Measurements from ENCODE around the gene DNAAF8.

Gene DNAAF8

GRCh38 chr16:4703906-4704305, 30.4 kb upstream of the DNAAF8 start:
- TF ChIP-seq SIN3A (IDR thresholded peaks at IDR 0.05; ENCODE audit: borderline replicate concordance, insufficient read depth, low read length): no peak
- TF ChIP-seq POLR2AphosphoS5 (IDR thresholded peaks at IDR 0.05; ENCODE audit: low read depth, low read length): no peak
- no peak for TF ChIP-seq FOXP2 (optimal IDR thresholded peaks at IDR 0.05; ENCODE audit: borderline replicate concordance, extremely low read depth, extremely low read length, insufficient read depth)
- TF ChIP-seq REST (IDR thresholded peaks at IDR 0.05; ENCODE audit: insufficient read depth in 1 of 2, low read depth in 2 of 2, low read length in 2 of 2): no peak
- no peak for TF ChIP-seq TAF1 (IDR thresholded peaks at IDR 0.05; ENCODE audit: borderline replicate concordance, insufficient read depth, low read length)

GRCh38 chr16:4704491-4704890, 29.8 kb upstream of the DNAAF8 start:
- TF ChIP-seq REST (IDR thresholded peaks at IDR 0.05; ENCODE audit: insufficient read depth in 1 of 2, low read depth in 2 of 2, low read length in 2 of 2) (no peak), POLR2AphosphoS5 (IDR thresholded peaks at IDR 0.05; ENCODE audit: low read depth, low read length) (no peak), FOXP2 (optimal IDR thresholded peaks at IDR 0.05; ENCODE audit: borderline replicate concordance, extremely low read depth, extremely low read length, insufficient read depth) (no peak), SIN3A (IDR thresholded peaks at IDR 0.05; ENCODE audit: borderline replicate concordance, insufficient read depth, low read length) (no peak), TAF1 (IDR thresholded peaks at IDR 0.05; ENCODE audit: borderline replicate concordance, insufficient read depth, low read length) (no peak)

- no peak for TF ChIP-seq FOXP2 (optimal IDR thresholded peaks at IDR 0.05; ENCODE audit: borderline replicate concordance, extremely low read depth, extremely low read length, insufficient read depth)
- TF ChIP-seq POLR2AphosphoS5 (IDR thresholded peaks at IDR 0.05; ENCODE audit: low read depth, low read length): no peak
- no peak for TF ChIP-seq TAF1 (IDR thresholded peaks at IDR 0.05; ENCODE audit: borderline replicate concordance, insufficient read depth, low read length)
- TF ChIP-seq REST (IDR thresholded peaks at IDR 0.05; ENCODE audit: insufficient read depth in 1 of 2, low read depth in 2 of 2, low read length in 2 of 2): no peak
- no peak for TF ChIP-seq SIN3A (IDR thresholded peaks at IDR 0.05; ENCODE audit: borderline replicate concordance, insufficient read depth, low read length)
Observed at GRCh38 chr16:4704913-4705312, 29.4 kb upstream of the DNAAF8 start.

GRCh38 chr16:4706871-4707270, 27.5 kb upstream of the DNAAF8 start:
- TF ChIP-seq REST (IDR thresholded peaks at IDR 0.05; ENCODE audit: insufficient read depth in 1 of 2, low read depth in 2 of 2, low read length in 2 of 2): no peak
- no peak for TF ChIP-seq SIN3A (IDR thresholded peaks at IDR 0.05; ENCODE audit: borderline replicate concordance, insufficient read depth, low read length)
- no peak for TF ChIP-seq POLR2AphosphoS5 (IDR thresholded peaks at IDR 0.05; ENCODE audit: low read depth, low read length)
- TF ChIP-seq FOXP2 (optimal IDR thresholded peaks at IDR 0.05; ENCODE audit: borderline replicate concordance, extremely low read depth, extremely low read length, insufficient read depth): no peak
- TF ChIP-seq TAF1 (IDR thresholded peaks at IDR 0.05; ENCODE audit: borderline replicate concordance, insufficient read depth, low read length): no peak

- TF ChIP-seq REST (IDR thresholded peaks at IDR 0.05; ENCODE audit: insufficient read depth in 1 of 2, low read depth in 2 of 2, low read length in 2 of 2): no peak
- no peak for TF ChIP-seq POLR2AphosphoS5 (IDR thresholded peaks at IDR 0.05; ENCODE audit: low read depth, low read length)
- no peak for TF ChIP-seq FOXP2 (optimal IDR thresholded peaks at IDR 0.05; ENCODE audit: borderline replicate concordance, extremely low read depth, extremely low read length, insufficient read depth)
- no peak for TF ChIP-seq SIN3A (IDR thresholded peaks at IDR 0.05; ENCODE audit: borderline replicate concordance, insufficient read depth, low read length)
- no peak for TF ChIP-seq TAF1 (IDR thresholded peaks at IDR 0.05; ENCODE audit: borderline replicate concordance, insufficient read depth, low read length)
Observed at GRCh38 chr16:4709481-4709880, 24.9 kb upstream of the DNAAF8 start.
